Jurkat, Clone E6-1 (cell line): Measurements from ENCODE around the gene ZCCHC7.

Experiments
- DNase-seq: peaks from one replicate; pipeline ENCODE4 v3.0.0-alpha.2; 2011; ENCODE audit warnings: low read depth, low spot score
- H3K4me3 ChIP-seq: 2 replicates; pipeline ENCODE4 v1.5.1; 2011; ENCODE audit warnings: mild to moderate bottlenecking, low read length, control low read depth, moderate library complexity

ZCCHC7 gene

DNA sequence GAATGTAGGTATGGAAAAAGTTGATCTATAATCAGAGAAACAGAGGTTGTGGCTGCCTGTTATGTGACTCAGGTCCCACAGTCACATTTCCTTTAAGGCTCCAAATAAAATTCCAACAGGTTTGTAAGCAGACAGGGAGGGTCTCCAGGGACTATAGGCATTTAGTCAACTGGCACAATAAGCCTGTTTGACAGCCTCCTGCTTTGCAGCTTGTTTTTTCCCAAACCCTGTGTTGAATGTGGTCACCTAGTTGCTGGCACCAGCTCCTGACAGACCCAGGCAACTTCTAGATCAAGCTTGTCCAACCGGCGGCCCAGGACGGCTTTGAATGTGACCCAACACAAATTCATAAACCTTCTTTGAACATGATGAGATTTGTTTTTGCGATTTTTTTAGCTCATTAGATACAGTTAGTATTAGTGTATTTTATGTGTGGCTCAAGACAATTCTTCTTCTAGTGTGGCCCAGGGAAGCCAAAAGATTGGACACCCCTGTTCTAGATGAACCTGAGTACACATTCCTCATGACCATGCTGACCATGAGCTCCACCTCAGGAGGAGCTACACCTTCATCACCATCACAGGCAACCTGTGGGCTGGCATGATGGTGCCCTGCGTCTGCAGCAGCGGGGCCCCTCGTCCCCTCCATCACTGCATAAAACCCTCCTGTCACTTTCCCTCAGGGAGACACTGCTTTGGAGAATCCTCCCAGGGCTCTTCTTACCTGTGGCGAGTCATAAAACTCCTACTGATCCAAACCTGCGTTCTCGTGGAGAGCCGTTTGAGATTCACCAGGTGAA, 286.4 kb downstream of the ZCCHC7 start:
- DNase-seq = no peak
- no peak overlapping the region for H3K4me3 ChIP-seq

DNA sequence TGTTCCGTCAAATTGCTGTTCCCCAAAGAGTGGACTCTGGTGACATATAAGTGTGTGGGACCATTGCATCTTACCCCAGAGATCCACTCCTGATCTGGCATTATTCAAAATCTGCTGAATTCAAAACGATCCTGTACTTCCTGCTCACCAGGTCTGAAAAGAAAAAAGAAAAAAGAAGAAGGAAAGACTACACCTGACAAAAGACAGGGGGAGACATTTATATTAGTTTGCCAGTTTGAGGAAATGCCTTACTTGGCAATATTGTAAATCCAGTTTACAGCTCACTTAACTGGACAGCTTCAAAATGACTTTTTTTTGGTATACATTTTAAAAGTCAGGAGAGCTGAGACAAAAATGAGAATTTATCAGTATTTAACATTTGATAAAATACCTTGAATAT, 287.1 kb downstream of the ZCCHC7 start:
- H3K4me3 ChIP-seq = no peak overlapping the region

More for the DNA sequence above, 287.1 kb downstream of the ZCCHC7 start:
- peak; percentile 57 for DNase-seq
